Prostate gland (tissue), 2 donors: ENCODE results near the gene MTFR1L.

ENCODE experiments used
- CTCF ChIP-seq, 4 experiments: fragments of 200-600 bp in 2 of 4; fragments of 450-650 bp in 2 of 4; sonication (generic) in 2 of 4; IDR thresholded peaks; 1 replicate in 3 of 4; 2 replicates in 1 of 4; pipeline ENCODE4 v1.5.1; 2016 to 2019; ENCODE audit warnings: antibody characterized with exemption in 4 of 4, mild to moderate bottlenecking in 2 of 4, moderate library complexity in 2 of 4
- POLR2A ChIP-seq: fragments of 450-650 bp; IDR thresholded peaks from one replicate; pipeline ENCODE4 v1.6.1; 2016; ENCODE audit warnings: antibody characterized with exemption, mild to moderate bottlenecking
- POLR2AphosphoS5 ChIP-seq: sonication (generic); formaldehyde crosslinking; IDR thresholded peaks from one replicate; pipeline ENCODE4 v1.6.1; 2017; ENCODE audit warnings: antibody characterized with exemption

DNA sequence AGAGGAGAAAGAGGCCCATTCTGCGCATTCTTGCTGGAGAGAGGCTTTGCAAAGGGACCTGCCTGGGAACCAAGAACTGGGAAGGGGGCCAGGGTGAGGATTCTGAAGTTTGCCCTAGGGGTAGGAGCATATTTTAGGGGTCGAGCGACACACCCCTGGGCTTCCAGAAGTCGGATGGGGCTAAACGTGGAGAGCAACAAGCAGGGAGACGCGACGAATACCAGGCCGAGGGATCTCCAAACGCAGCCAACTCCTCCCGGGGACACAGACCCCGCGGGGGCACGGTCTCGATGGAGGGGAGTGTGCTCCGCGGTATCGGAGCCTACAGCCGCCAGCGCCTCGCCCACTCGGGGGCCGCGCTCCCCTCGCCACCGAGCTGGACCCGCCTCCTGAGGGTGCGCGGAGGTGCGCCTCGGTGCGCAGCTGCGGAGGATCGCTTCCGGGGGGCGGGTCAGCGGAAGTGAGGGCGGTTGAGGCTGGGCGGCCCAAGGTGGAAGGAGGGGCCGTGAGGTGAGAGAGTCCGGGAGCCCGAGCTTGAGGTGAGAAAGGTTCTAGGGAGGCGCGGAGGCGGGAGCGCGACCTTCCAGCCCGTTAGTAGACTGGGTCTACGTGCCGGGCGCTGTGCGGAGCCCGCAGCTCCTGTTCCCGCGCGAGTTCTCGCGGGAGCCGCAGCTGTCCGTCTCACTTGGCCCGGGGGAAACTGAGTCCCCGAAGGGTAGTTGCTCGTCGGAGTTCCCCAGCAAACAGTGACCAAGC is at the start of gene MTFR1L:
- peak in 1 of 4 experiments; percentile 29 for TF ChIP-seq CTCF (IDR thresholded peaks at IDR 0.05)
- TF ChIP-seq POLR2AphosphoS5 = peak; percentile 98
- TF ChIP-seq POLR2A = peak; percentile 92
